Measurements from ENCODE around the gene OR6C4. TPM values are rescaled to one million over a fixed set of nuclear protein-coding genes. Genes with fewer than 3 reads are reported as not detected.
"Not testable (repeated sequence)": the region's sequence is repeated elsewhere in the genome, so short reads cannot be mapped to it uniquely, and the experiment has no call there.

OR6C4 gene
- total RNA-seq, 5 donors from 2014 or later (not counting 1 experiment from before 2014, with no cell fraction given) = not detected

DNA sequence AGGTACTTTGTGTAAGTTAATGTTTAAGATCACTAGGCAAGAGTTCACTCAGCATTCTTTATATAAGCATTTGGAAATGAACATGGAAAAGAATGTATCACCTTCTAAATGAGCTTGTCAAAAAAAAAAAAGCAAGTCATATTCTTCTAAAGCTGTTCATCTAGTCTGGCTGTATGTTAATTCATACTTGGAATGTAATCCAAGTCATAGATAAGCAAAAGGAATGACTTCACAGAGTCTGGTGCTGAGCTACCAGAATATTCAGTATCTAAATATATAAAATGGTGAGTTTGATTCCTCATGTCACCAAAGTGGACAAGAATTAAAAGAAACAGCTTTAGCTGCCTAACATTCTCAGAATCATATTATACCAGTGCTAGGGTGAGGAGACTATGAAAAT, 4.9 kb downstream of the OR6C4 start:
- H3K27me3 Mint-ChIP-seq = peaks cover 18 to 24% of the 10 kb centered on the region in 2 donors

DNA sequence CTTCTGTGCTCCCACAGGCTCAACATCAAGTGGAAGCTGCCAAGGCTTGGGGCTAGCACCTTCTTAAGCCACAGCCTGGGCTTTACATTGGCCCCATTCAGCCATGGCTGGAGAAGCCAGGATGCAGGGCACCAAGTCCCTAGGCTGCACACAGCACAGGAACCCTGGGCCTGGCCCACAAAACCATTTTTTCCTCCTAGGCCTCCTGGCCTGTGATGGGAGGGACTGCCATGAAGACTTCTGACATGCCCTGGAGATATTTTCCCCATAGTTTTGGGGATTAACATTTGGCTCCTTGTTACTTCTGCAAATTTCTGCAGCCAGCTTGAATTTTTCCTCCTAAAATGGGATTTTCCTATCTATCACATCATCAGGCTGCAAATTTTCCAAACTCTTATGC, 20.7 kb downstream of the OR6C4 start:
- POLR2A ChIA-PET; H3K27ac Mint-ChIP-seq; DNase-seq; H3K36me3 Mint-ChIP-seq; H3K4me3 Mint-ChIP-seq; CTCF ChIA-PET; H3K9me3 ChIP-seq; H3K4me3 ChIP-seq (ENCODE audit: control insufficient read depth in 1 of 2, extremely low read depth in 1 of 2, low read length in 1 of 2); H3K27ac ChIP-seq (ENCODE audit: low read length); H3K4me1 Mint-ChIP-seq; ATAC-seq (replicated peaks in 1 of 4); H3K27me3 ChIP-seq (replicated peaks in 1 of 2; ENCODE audit: control insufficient read depth in 2 of 2, extremely low read depth in 1 of 2, insufficient read depth in 2 of 2, low read length in 1 of 2); H3K36me3 ChIP-seq (ENCODE audit: control insufficient read depth in 2 of 2, extremely low read depth in 1 of 2, insufficient read depth in 1 of 2, low read length in 1 of 2); H3K4me1 ChIP-seq (ENCODE audit: control insufficient read depth in 1 of 2, extremely low read depth in 1 of 2, insufficient read depth in 2 of 2, low read length in 2 of 2): not testable (repeated sequence)
- Mint-ChIP-seq H3K27me3 (peaks cover 21 to 28% of the 10 kb centered on the region in 2 donors), H3K9me3 (peaks cover 24 to 36% (median 28%) of the 10 kb centered on the region in 3 donors)

More for the DNA sequence above, 4.9 kb downstream of the OR6C4 start:
- CTCF ChIA-PET = no interaction called here
- no peak overlapping the region for H3K4me3 Mint-ChIP-seq
- no peaks in the 10 kb centered on the region for H3K9me3 ChIP-seq
- no peak overlapping the region for H3K4me3 ChIP-seq (ENCODE audit: control insufficient read depth in 1 of 2, extremely low read depth in 1 of 2, low read length in 1 of 2)
- no peaks in the 10 kb centered on the region for H3K4me1 Mint-ChIP-seq
- DNase-seq (no peak), ATAC-seq (replicated peaks in 1 of 4) (no peak)
- POLR2A ChIA-PET = no interaction called here
- no peak overlapping the region for H3K27ac Mint-ChIP-seq
- H3K4me1 ChIP-seq (ENCODE audit: control insufficient read depth in 1 of 2, extremely low read depth in 1 of 2, insufficient read depth in 2 of 2, low read length in 2 of 2) = no peaks in the 10 kb centered on the region
- no peaks in the 10 kb centered on the region for H3K36me3 Mint-ChIP-seq
- H3K27me3 ChIP-seq (replicated peaks in 1 of 2; ENCODE audit: control insufficient read depth in 2 of 2, extremely low read depth in 1 of 2, insufficient read depth in 2 of 2, low read length in 1 of 2) = peaks cover 2 to 4% of the 10 kb centered on the region in 2 experiments
- H3K36me3 ChIP-seq (ENCODE audit: control insufficient read depth in 2 of 2, extremely low read depth in 1 of 2, insufficient read depth in 1 of 2, low read length in 1 of 2) = no peaks in the 10 kb centered on the region
- peaks cover 8 to 26% (median 9%) of the 10 kb centered on the region in 3 donors for H3K9me3 Mint-ChIP-seq
- no peak overlapping the region for H3K27ac ChIP-seq (ENCODE audit: low read length)

DNA sequence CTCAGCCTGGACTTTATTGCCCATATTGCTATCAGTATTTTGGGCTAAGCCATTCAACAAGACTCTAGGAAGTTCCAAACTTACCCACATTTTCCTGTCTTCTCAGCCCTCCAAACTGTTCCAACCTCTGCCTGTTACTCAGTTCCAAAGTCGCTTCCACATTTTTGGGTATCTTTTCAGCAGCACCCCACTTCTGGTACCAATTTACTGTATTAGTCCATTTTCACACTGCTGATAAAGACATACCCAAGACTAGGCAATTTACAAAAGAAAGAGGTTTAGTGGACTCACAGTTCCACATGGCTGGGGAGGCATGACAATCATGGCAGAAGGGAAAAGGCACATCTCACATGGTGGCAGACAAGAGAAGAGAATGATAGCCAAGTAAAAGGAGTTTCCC, 21.3 kb downstream of the OR6C4 start:
- DNase-seq; H3K36me3 Mint-ChIP-seq; CTCF ChIA-PET; H3K4me3 ChIP-seq (ENCODE audit: control insufficient read depth in 1 of 2, extremely low read depth in 1 of 2, low read length in 1 of 2); H3K9me3 ChIP-seq; H3K27ac Mint-ChIP-seq; POLR2A ChIA-PET; H3K27ac ChIP-seq (ENCODE audit: low read length); H3K4me1 ChIP-seq (ENCODE audit: control insufficient read depth in 1 of 2, extremely low read depth in 1 of 2, insufficient read depth in 2 of 2, low read length in 2 of 2); H3K4me1 Mint-ChIP-seq; H3K36me3 ChIP-seq (ENCODE audit: control insufficient read depth in 2 of 2, extremely low read depth in 1 of 2, insufficient read depth in 1 of 2, low read length in 1 of 2); H3K27me3 ChIP-seq (replicated peaks in 1 of 2; ENCODE audit: control insufficient read depth in 2 of 2, extremely low read depth in 1 of 2, insufficient read depth in 2 of 2, low read length in 1 of 2); H3K4me3 Mint-ChIP-seq; ATAC-seq (replicated peaks in 1 of 4): not testable (repeated sequence)
- no CpG with 5 or more reads among the region's 1 CpG for WGBS (ENCODE audit: insufficient coverage)
- H3K9me3 Mint-ChIP-seq = peaks cover 24 to 36% (median 29%) of the 10 kb centered on the region in 3 donors
- peaks cover 18 to 24% of the 10 kb centered on the region in 2 donors for H3K27me3 Mint-ChIP-seq

DNA sequence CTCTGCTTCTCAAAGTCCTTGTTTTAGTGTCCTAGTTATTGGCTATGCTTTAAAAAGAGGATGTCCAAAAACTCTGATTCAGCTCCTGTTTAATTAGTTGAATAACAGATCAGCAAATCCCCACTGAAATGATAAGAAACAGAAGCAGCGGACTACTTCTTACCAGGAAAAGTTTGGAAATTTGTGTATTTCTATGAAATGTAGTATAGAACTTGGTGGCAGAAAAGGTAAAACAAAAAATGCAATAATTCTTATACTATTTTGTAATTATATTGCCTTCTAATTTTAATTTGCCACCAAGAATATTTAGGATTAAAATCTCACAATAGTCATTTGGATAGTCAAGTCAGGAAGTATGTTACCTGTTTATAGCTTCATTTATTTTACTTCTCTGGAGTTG, 22.8 kb downstream of the OR6C4 start, which contains the start of gene OR2AP1:
OR2AP1 (plus strand) TSS at position 301 of the 400 bp plus-strand sequence. CDS start 1,947 bp downstream, outside the sequence.
- ATAC-seq (replicated peaks in 1 of 4) (no peak), DNase-seq (no peak)
- H3K4me3 Mint-ChIP-seq = no peak within 1 kb of the TSS
- peaks cover 18 to 22% of the 10 kb centered on the region in 2 donors for H3K27me3 Mint-ChIP-seq
- H3K36me3 Mint-ChIP-seq = peaks cover 9% of the 10 kb centered on the region
- no CpG with 5 or more reads among the region's 1 CpG for WGBS (ENCODE audit: insufficient coverage)
- POLR2A ChIA-PET = no interaction called here
- H3K4me1 Mint-ChIP-seq = no peaks in the 10 kb centered on the region
- Histone ChIP-seq H3K9me3 (no peaks in the 10 kb centered on the region), H3K36me3 (ENCODE audit: control insufficient read depth in 2 of 2, extremely low read depth in 1 of 2, insufficient read depth in 1 of 2, low read length in 1 of 2) (no peaks in the 10 kb centered on the region), H3K27me3 (replicated peaks in 1 of 2; ENCODE audit: control insufficient read depth in 2 of 2, extremely low read depth in 1 of 2, insufficient read depth in 2 of 2, low read length in 1 of 2) (peaks cover 0 to 8% of the 10 kb centered on the region in 2 experiments), H3K4me3 (ENCODE audit: control insufficient read depth in 1 of 2, extremely low read depth in 1 of 2, low read length in 1 of 2) (no peak within 1 kb of the TSS), H3K4me1 (ENCODE audit: control insufficient read depth in 1 of 2, extremely low read depth in 1 of 2, insufficient read depth in 2 of 2, low read length in 2 of 2) (no peaks in the 10 kb centered on the region), H3K27ac (ENCODE audit: low read length) (no peak within 1 kb of the TSS)
- CTCF ChIA-PET = no interaction called here
- H3K27ac Mint-ChIP-seq = no peak within 1 kb of the TSS
- H3K9me3 Mint-ChIP-seq = peaks cover 24 to 34% (median 28%) of the 10 kb centered on the region in 3 donors

DNA sequence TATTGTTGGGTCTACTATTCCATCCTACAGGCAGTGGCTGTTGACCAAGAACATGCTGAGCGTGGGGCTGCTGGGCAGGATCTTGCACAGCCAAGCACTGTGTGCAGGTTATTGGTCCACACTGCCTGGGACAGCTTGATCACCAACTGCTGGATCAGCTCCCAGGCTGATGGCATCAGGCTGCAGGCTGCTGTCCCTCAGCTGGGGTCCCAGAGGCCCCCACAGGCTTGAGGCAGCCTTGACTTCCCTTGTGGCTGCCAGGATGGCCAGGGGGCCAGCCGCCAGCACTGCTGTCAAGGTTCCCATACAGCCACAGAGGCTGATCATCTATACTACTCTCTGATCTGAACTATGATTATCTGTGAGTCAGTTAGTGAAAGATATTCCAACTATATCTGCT, 32.7 kb downstream of the OR6C4 start:
- POLR2A ChIA-PET = no interaction called here
- Mint-ChIP-seq H3K27me3 (peaks cover 45 to 49% of the 10 kb centered on the region in 2 donors), H3K36me3 (no peaks in the 10 kb centered on the region), H3K27ac (no peak overlapping the region), H3K4me1 (no peaks in the 10 kb centered on the region), H3K9me3 (peaks cover 5 to 15% (median 6%) of the 10 kb centered on the region in 3 donors), H3K4me3 (no peak overlapping the region)
- WGBS (ENCODE audit: insufficient coverage) = 82% methylated on average over 1 of the region's 2 CpGs
- H3K4me1 ChIP-seq (ENCODE audit: control insufficient read depth in 1 of 2, extremely low read depth in 1 of 2, insufficient read depth in 2 of 2, low read length in 2 of 2) = no peaks in the 10 kb centered on the region
- H3K9me3 ChIP-seq = no peaks in the 10 kb centered on the region
- peaks cover 0 to 6% of the 10 kb centered on the region in 2 experiments for H3K27me3 ChIP-seq (replicated peaks in 1 of 2; ENCODE audit: control insufficient read depth in 2 of 2, extremely low read depth in 1 of 2, insufficient read depth in 2 of 2, low read length in 1 of 2)
- ATAC-seq (replicated peaks in 1 of 4) (no peak), DNase-seq (no peak)
- CTCF ChIA-PET = no interaction called here
- no peak overlapping the region for H3K4me3 ChIP-seq (ENCODE audit: control insufficient read depth in 1 of 2, extremely low read depth in 1 of 2, low read length in 1 of 2)
- H3K36me3 ChIP-seq (ENCODE audit: control insufficient read depth in 2 of 2, extremely low read depth in 1 of 2, insufficient read depth in 1 of 2, low read length in 1 of 2) = no peaks in the 10 kb centered on the region
- no peak overlapping the region for H3K27ac ChIP-seq (ENCODE audit: low read length)

DNA sequence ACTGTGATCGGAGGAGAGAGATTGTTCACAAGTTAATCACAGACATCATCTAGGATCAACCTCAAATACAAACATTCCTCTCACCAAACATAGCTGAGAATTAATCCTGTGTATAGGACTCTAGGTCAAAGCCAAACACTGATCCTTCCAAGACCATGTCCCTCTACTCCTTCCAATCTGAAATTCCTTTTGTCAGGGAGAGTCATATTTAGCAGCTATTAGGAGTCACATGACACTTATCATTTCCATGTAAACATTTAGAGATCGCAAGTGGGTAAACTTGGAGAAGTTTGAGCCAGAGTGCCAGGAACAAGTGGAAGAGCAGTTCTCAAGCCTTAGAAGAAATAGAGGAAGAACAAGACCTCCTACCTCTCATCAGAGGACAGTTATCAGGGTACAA, 36.4 kb downstream of the OR6C4 start:
- peaks cover 37 to 59% of the 10 kb centered on the region in 2 donors for H3K27me3 Mint-ChIP-seq
- CTCF ChIA-PET = interaction anchor here in 1 of 2 donors (0.6 kb wide), 1 partner anchor 108 kb away, joined by 3 read pairs; no protein-coding TSS in a partner anchor
- peaks cover 0 to 3% (median 0%) of the 10 kb centered on the region in 3 donors for H3K4me1 Mint-ChIP-seq
- DNase-seq (no peak), ATAC-seq (replicated peaks in 1 of 4) (no peak)
- H3K27ac ChIP-seq (ENCODE audit: low read length) = no peak overlapping the region
- H3K36me3 Mint-ChIP-seq = no peaks in the 10 kb centered on the region
- H3K9me3 Mint-ChIP-seq = no peaks in the 10 kb centered on the region
- no peaks in the 10 kb centered on the region for H3K4me1 ChIP-seq (ENCODE audit: control insufficient read depth in 1 of 2, extremely low read depth in 1 of 2, insufficient read depth in 2 of 2, low read length in 2 of 2)
- WGBS (ENCODE audit: insufficient coverage) = no CpG with 5 or more reads among the region's 2 CpGs
- H3K36me3 ChIP-seq (ENCODE audit: control insufficient read depth in 2 of 2, extremely low read depth in 1 of 2, insufficient read depth in 1 of 2, low read length in 1 of 2) = no peaks in the 10 kb centered on the region
- no peak overlapping the region for H3K4me3 ChIP-seq (ENCODE audit: control insufficient read depth in 1 of 2, extremely low read depth in 1 of 2, low read length in 1 of 2)
- no peaks in the 10 kb centered on the region for H3K9me3 ChIP-seq
- H3K27ac Mint-ChIP-seq = no peak overlapping the region
- H3K27me3 ChIP-seq (replicated peaks in 1 of 2; ENCODE audit: control insufficient read depth in 2 of 2, extremely low read depth in 1 of 2, insufficient read depth in 2 of 2, low read length in 1 of 2) = peaks cover 0 to 4% of the 10 kb centered on the region in 2 experiments
- POLR2A ChIA-PET = no interaction called here
- no peak overlapping the region for H3K4me3 Mint-ChIP-seq

DNA sequence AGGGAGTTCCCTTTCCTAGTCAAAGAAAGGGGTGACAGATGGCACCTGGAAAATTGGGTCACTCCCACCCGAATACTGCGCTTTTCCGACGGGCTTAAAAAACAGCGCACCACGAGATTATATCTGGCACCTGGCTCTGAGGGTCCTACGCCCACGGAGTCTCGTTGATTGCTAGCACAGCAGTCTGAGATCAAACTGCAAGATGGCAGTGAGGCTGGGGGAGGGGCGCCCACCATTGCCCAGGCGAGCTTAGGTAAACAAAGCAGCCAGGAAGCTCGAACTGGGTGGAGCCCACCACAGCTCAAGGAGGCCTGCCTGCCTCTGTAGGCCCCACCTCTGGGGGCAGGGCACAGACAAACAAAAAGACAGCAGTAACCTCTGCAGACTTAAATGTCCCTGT, 40.8 kb downstream of the OR6C4 start:
- H3K4me3 ChIP-seq (ENCODE audit: control insufficient read depth in 1 of 2, extremely low read depth in 1 of 2, low read length in 1 of 2); DNase-seq; H3K4me1 ChIP-seq (ENCODE audit: control insufficient read depth in 1 of 2, extremely low read depth in 1 of 2, insufficient read depth in 2 of 2, low read length in 2 of 2); H3K36me3 ChIP-seq (ENCODE audit: control insufficient read depth in 2 of 2, extremely low read depth in 1 of 2, insufficient read depth in 1 of 2, low read length in 1 of 2); CTCF ChIA-PET; ATAC-seq (replicated peaks in 1 of 4); H3K9me3 Mint-ChIP-seq; H3K27ac Mint-ChIP-seq; H3K9me3 ChIP-seq; H3K27me3 ChIP-seq (replicated peaks in 1 of 2; ENCODE audit: control insufficient read depth in 2 of 2, extremely low read depth in 1 of 2, insufficient read depth in 2 of 2, low read length in 1 of 2); H3K4me1 Mint-ChIP-seq; POLR2A ChIA-PET; H3K4me3 Mint-ChIP-seq; H3K27ac ChIP-seq (ENCODE audit: low read length); H3K36me3 Mint-ChIP-seq: not testable (repeated sequence)
- H3K27me3 Mint-ChIP-seq = peaks cover 39 to 52% of the 10 kb centered on the region in 2 donors
- WGBS (ENCODE audit: insufficient coverage) = 48% methylated on average over 4 of the region's 12 CpGs

Measured in T-cell (primary cell).